Measurements from ENCODE around the gene DHDH.
"Not testable (repeated sequence)": the region's sequence is repeated elsewhere in the genome, so short reads cannot be mapped to it uniquely, and the experiment has no call there.

DHDH gene

DNA sequence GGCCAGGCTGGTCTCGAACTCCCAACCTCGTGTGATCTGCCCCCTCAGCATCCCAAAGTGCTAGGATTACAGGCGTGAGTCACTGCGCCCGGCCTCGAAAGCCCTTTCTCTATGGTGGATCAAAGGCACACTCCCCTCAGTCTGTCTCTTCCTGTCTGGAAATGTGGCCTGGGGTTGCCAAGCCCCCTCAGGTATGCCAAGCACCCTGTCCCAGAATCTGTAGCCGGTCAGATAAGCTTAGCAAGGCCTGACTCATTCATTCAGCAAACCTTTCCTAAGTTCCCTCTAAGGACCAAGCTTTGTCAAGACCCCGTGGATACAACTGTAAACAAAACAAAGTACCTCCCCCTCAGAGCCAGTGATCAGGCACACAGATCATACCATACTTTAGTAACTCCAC lies 19.3 kb upstream of the DHDH start:
- TF ChIP-seq, protein P1, sequence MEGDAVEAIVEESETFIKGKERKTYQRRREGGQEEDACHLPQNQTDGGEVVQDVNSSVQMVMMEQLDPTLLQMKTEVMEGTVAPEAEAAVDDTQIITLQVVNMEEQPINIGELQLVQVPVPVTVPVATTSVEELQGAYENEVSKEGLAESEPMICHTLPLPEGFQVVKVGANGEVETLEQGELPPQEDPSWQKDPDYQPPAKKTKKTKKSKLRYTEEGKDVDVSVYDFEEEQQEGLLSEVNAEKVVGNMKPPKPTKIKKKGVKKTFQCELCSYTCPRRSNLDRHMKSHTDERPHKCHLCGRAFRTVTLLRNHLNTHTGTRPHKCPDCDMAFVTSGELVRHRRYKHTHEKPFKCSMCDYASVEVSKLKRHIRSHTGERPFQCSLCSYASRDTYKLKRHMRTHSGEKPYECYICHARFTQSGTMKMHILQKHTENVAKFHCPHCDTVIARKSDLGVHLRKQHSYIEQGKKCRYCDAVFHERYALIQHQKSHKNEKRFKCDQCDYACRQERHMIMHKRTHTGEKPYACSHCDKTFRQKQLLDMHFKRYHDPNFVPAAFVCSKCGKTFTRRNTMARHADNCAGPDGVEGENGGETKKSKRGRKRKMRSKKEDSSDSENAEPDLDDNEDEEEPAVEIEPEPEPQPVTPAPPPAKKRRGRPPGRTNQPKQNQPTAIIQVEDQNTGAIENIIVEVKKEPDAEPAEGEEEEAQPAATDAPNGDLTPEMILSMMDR (IDR thresholded peaks at IDR 0.05): no peak
- Histone ChIP-seq H3K27ac (no peak overlapping the region), H3K9me3 (no peaks in the 10 kb centered on the region), H3K36me3 (peaks cover 96% of the 10 kb centered on the region), H3K4me1 (ENCODE audit: control insufficient read depth in 1 of 2, insufficient read depth in 1 of 2, low read depth in 1 of 2, low read length in 1 of 2) (no peaks in the 10 kb centered on the region), H3K4me3 (ENCODE audit: low read depth in 1 of 2, low read length in 1 of 2) (no peak overlapping the region), H3K27me3 (no peaks in the 10 kb centered on the region)

DNA sequence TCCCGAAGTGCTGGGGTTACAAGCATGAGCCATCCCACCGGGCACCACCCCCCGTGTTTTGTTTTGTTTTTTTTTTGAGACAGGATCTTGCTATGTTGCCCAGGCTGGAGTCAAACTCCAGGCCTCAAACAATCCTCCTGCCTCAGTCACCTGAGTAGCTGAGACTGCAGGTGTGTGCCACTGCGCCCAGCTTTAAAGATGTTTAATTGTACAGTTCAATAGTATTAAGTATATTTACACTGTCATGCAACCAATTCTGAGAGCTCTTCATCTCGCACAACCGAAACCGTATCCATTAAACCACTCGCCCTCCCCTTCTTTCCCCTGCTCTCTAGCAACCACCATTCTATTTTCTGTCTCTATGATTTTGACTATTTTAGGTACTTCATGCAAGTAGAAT lies 17.7 kb upstream of the DHDH start:
- no peak overlapping the region for H3K4me3 ChIP-seq (ENCODE audit: low read depth in 1 of 2, low read length in 1 of 2)
- no peaks in the 10 kb centered on the region for H3K4me1 ChIP-seq (ENCODE audit: control insufficient read depth in 1 of 2, insufficient read depth in 1 of 2, low read depth in 1 of 2, low read length in 1 of 2)
- H3K27ac ChIP-seq: no peak overlapping the region
- H3K9me3 ChIP-seq: no peaks in the 10 kb centered on the region
- H3K36me3 ChIP-seq: peaks cover 92% of the 10 kb centered on the region
- no peaks in the 10 kb centered on the region for H3K27me3 ChIP-seq
- TF ChIP-seq, protein P1 (IDR thresholded peaks at IDR 0.05): no peak

DNA sequence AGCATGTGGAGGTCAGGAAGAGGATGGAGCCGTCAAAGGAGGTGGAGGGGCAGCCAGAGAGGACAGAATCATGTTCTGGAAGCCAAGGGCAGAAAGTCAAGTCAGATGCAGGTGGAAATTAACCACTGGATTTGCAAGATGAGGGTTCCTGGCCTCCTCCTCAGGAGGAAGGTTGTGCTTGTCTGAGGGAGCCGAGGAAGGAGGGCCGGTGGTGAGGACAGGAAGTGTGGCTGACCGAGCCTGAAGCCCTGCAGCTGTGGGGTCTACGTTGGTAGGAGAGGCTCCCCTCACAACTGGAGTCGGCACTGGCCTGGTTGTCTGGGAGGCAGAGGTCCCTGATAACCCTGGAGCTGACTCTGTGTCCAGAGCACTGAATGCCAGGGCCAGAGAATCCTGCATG lies 15.4 kb upstream of the DHDH start:
- Histone ChIP-seq H3K4me3 (ENCODE audit: low read depth in 1 of 2, low read length in 1 of 2) (no peak overlapping the region), H3K27me3 (no peaks in the 10 kb centered on the region), H3K27ac (no peak overlapping the region), H3K36me3 (peaks cover 93% of the 10 kb centered on the region), H3K4me1 (ENCODE audit: control insufficient read depth in 1 of 2, insufficient read depth in 1 of 2, low read depth in 1 of 2, low read length in 1 of 2) (no peaks in the 10 kb centered on the region), H3K9me3 (no peaks in the 10 kb centered on the region)
- TF ChIP-seq, protein P1 (IDR thresholded peaks at IDR 0.05): no peak

DNA sequence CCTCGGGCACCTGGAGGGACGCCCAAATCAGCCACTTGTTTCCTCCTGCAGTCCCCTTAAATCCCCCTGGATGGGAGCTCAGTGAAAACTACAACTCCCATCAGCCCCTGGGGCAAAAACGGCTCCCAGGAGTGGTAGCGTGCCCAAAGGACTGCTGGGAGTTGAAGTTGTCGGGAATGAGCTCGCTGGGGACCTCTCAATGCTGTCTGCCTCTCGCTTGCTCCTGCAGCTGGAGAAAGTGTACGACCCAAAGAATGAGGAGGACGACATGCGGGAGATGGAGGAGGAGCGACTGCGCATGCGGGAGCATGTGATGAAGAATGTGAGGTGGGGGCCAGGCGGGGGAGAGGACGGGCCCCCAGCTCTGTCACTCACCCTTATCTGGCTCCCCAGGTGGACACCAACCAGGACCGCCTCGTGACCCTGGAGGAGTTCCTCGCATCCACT lies 14.7 kb upstream of the DHDH start:
- TF ChIP-seq, protein P1 (IDR thresholded peaks at IDR 0.05): no peak
- no peaks in the 10 kb centered on the region for H3K4me1 ChIP-seq (ENCODE audit: control insufficient read depth in 1 of 2, insufficient read depth in 1 of 2, low read depth in 1 of 2, low read length in 1 of 2)
- H3K27me3 ChIP-seq: no peaks in the 10 kb centered on the region
- H3K27ac ChIP-seq: no peak overlapping the region
- H3K4me3 ChIP-seq (ENCODE audit: low read depth in 1 of 2, low read length in 1 of 2): no peak overlapping the region
- H3K9me3 ChIP-seq: no peaks in the 10 kb centered on the region
- H3K36me3 ChIP-seq: peaks cover 92% of the 10 kb centered on the region

DNA sequence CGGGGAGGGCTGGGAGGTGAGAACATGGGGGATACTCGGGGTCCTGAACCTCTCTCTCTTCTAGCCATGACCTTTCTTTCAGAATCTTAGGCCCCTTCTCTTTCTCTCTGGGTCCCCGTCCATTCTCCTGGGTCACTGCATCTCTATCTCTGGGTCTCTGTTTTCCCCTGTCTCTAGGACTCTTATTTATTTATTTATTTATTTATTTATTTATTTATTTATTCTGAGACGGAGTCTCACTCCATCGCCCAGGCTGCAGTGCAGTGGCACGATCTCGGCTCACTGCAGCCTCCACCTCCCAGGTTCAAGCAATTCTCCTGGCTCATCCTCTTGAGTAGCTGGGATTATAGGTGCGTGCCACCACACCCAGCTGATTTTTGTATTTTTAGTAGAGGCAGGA lies 14.2 kb upstream of the DHDH start:
- H3K27me3 ChIP-seq; H3K9me3 ChIP-seq; H3K4me1 ChIP-seq (ENCODE audit: control insufficient read depth in 1 of 2, insufficient read depth in 1 of 2, low read depth in 1 of 2, low read length in 1 of 2); H3K4me3 ChIP-seq (ENCODE audit: low read depth in 1 of 2, low read length in 1 of 2); H3K27ac ChIP-seq: not testable (repeated sequence)
- H3K36me3 ChIP-seq: peaks cover 87% of the 10 kb centered on the region

DNA sequence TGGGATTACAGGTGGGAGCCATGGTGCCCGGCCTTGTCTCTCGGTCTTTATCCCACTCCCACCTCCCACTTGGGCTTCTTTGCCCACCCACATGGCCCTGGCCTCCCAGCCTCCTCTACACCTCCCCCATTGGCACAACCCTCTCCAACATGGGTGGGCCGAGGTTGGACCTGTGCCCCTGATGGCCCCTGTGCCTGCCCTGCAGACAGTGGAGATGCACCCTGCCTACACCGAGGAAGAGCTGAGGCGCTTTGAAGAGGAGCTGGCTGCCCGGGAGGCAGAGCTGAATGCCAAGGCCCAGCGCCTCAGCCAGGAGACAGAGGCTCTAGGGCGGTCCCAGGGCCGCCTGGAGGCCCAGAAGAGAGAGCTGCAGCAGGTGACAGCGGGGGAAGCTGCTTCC lies 12.6 kb upstream of the DHDH start:
- no peaks in the 10 kb centered on the region for H3K27me3 ChIP-seq
- no peaks in the 10 kb centered on the region for H3K9me3 ChIP-seq
- H3K4me3 ChIP-seq (ENCODE audit: low read depth in 1 of 2, low read length in 1 of 2): no peak overlapping the region
- peaks cover 71% of the 10 kb centered on the region for H3K36me3 ChIP-seq
- no peaks in the 10 kb centered on the region for H3K4me1 ChIP-seq (ENCODE audit: control insufficient read depth in 1 of 2, insufficient read depth in 1 of 2, low read depth in 1 of 2, low read length in 1 of 2)
- no peak overlapping the region for H3K27ac ChIP-seq
- TF ChIP-seq, protein P1 (IDR thresholded peaks at IDR 0.05): no peak
